ENCODE measurements around the gene ACACB.

The ACACB gene

GRCh38 chr12:109239691-109240090 is 123.3 kb downstream of the ACACB start:
- no peak overlapping the region for H3K4me3 ChIP-seq (replicated peaks in 1 of 2; ENCODE audit: low read depth in 2 of 2, low read length in 2 of 2)
- no peak for DNase-seq (ENCODE audit: low read depth in 2 of 2)
- TF ChIP-seq CTCF (IDR thresholded peaks at IDR 0.05; ENCODE audit: low read depth, low read length), result no peak

GRCh38 chr12:109240365-109240764 is 124.0 kb downstream of the ACACB start:
- no peak for DNase-seq (ENCODE audit: low read depth in 2 of 2)
- TF ChIP-seq CTCF (IDR thresholded peaks at IDR 0.05; ENCODE audit: low read depth, low read length), result no peak
- no peak overlapping the region for H3K4me3 ChIP-seq (replicated peaks in 1 of 2; ENCODE audit: low read depth in 2 of 2, low read length in 2 of 2)

- no peak overlapping the region for H3K4me3 ChIP-seq (replicated peaks in 1 of 2; ENCODE audit: low read depth in 2 of 2, low read length in 2 of 2)
- no peak for DNase-seq (ENCODE audit: low read depth in 2 of 2)
- no peak for TF ChIP-seq CTCF (IDR thresholded peaks at IDR 0.05; ENCODE audit: low read depth, low read length)
These were observed 125.5 kb downstream of the ACACB start for GRCh38 chr12:109241936-109242335.

GRCh38 chr12:109244073-109244472 is 127.7 kb downstream of the ACACB start:
- TF ChIP-seq CTCF (IDR thresholded peaks at IDR 0.05; ENCODE audit: low read depth, low read length), result no peak
- no peak overlapping the region for H3K4me3 ChIP-seq (replicated peaks in 1 of 2; ENCODE audit: low read depth in 2 of 2, low read length in 2 of 2)
- DNase-seq (ENCODE audit: low read depth in 2 of 2), result no peak

GRCh38 chr12:109246221-109246620 is 129.8 kb downstream of the ACACB start:
- no peak for DNase-seq (ENCODE audit: low read depth in 2 of 2)
- TF ChIP-seq CTCF (IDR thresholded peaks at IDR 0.05; ENCODE audit: low read depth, low read length), result no peak
- no peak overlapping the region for H3K4me3 ChIP-seq (replicated peaks in 1 of 2; ENCODE audit: low read depth in 2 of 2, low read length in 2 of 2)

- H3K4me3 ChIP-seq (replicated peaks in 1 of 2; ENCODE audit: low read depth in 2 of 2, low read length in 2 of 2), result no peak overlapping the region
- no peak for TF ChIP-seq CTCF (IDR thresholded peaks at IDR 0.05; ENCODE audit: low read depth, low read length)
- DNase-seq (ENCODE audit: low read depth in 2 of 2), result no peak
These were observed 131.7 kb downstream of the ACACB start for GRCh38 chr12:109247831-109248654.

- TF ChIP-seq CTCF (IDR thresholded peaks at IDR 0.05; ENCODE audit: low read depth, low read length), result no peak
- no peak for DNase-seq (ENCODE audit: low read depth in 2 of 2)
- H3K4me3 ChIP-seq (replicated peaks in 1 of 2; ENCODE audit: low read depth in 2 of 2, low read length in 2 of 2), result no peak overlapping the region
These were observed 134.1 kb downstream of the ACACB start for GRCh38 chr12:109250523-109250922.

All from cardiac fibroblast (primary cell).